Cardiac fibroblast (primary cell): ENCODE data around the gene SUCLG2.

Experiments used
- DNase-seq, 2 donors: peaks; one replicate each; pipeline versions ENCODE4 v3.0.0 to v3.0.0-alpha.2; 2010; ENCODE audit warnings: low read depth in 2 of 2
- H3K4me3 ChIP-seq, 2 donors: replicated peaks in 1 of 2; 1 replicate in 1 of 2; 2 replicates in 1 of 2; pipeline ENCODE4 v1.5.1; 2011; ENCODE audit warnings: low read depth in 2 of 2, low read length in 2 of 2, mild to moderate bottlenecking in 2 of 2, moderate library complexity in 1 of 2
- TF ChIP-seq, protein P1 (sequence below): IDR thresholded peaks from one replicate; pipeline ENCODE4 v1.5.1; 2011; ENCODE audit warnings: low read depth, mild to moderate bottlenecking, low read length, inconsistent platforms

SUCLG2 gene

GRCh38 chr3:67637255-67637900 is 17.0 kb downstream of the SUCLG2 start:
- DNase-seq: no peak
- no peak overlapping the region for H3K4me3 ChIP-seq
- TF ChIP-seq, protein P1, sequence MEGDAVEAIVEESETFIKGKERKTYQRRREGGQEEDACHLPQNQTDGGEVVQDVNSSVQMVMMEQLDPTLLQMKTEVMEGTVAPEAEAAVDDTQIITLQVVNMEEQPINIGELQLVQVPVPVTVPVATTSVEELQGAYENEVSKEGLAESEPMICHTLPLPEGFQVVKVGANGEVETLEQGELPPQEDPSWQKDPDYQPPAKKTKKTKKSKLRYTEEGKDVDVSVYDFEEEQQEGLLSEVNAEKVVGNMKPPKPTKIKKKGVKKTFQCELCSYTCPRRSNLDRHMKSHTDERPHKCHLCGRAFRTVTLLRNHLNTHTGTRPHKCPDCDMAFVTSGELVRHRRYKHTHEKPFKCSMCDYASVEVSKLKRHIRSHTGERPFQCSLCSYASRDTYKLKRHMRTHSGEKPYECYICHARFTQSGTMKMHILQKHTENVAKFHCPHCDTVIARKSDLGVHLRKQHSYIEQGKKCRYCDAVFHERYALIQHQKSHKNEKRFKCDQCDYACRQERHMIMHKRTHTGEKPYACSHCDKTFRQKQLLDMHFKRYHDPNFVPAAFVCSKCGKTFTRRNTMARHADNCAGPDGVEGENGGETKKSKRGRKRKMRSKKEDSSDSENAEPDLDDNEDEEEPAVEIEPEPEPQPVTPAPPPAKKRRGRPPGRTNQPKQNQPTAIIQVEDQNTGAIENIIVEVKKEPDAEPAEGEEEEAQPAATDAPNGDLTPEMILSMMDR: no peak

DNA sequence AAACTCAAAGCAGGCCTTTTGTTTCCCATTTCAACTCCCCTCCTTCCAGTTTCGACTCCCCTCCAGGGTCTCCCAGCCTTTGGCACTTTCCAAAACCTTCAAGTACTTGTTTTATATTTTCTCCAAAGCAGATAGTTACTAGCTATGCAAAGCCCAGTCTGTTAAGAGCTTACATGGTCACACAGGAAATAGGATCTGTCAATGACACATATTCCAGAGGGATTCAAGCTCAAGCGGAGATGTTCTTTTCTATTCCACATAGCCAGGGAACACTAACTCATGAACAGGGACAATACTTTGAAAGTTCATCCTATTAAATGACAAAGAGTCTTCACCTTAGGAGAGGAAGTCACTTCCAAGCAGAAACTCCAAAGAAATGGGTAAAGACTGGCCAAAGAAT is 18.6 kb downstream of the SUCLG2 start:
- H3K4me3 ChIP-seq: peak overlapping the region in 1 of 2 donors; percentile 2
- DNase-seq: peak; percentile 15 to 57
- TF ChIP-seq, protein P1: no peak

- peak; percentile 45 to 93 for DNase-seq
- H3K4me3 ChIP-seq: peak overlapping the region in 1 of 2 donors; percentile 2
- TF ChIP-seq, protein P1: no peak
These were observed 19.2 kb downstream of the SUCLG2 start for GRCh38 chr3:67635257-67635656.

GRCh38 chr3:67630666-67631362 is 23.6 kb downstream of the SUCLG2 start:
- DNase-seq: no peak
- no peak overlapping the region for H3K4me3 ChIP-seq
- TF ChIP-seq, protein P1: no peak

DNA sequence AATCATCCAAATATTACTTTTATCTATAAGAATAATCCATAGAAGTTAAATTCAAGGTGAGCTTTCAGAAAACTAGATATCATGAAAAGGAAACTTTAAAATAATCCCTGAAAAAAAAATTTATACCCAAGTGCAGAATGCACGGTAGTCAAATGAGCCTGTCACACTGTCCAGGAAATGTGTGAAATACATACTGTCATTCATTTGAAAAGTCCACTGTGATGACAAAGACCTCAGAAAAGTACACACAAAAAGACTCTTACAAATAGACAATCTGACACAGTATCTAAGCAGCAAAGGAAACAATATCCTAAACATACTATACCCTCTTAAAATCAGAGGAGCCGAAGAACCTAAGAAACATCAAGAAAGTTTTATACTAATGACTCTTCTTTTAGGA is 29.7 kb downstream of the SUCLG2 start:
- TF ChIP-seq, protein P1: no peak
- H3K4me3 ChIP-seq: no peak overlapping the region
- no peak for DNase-seq

DNA sequence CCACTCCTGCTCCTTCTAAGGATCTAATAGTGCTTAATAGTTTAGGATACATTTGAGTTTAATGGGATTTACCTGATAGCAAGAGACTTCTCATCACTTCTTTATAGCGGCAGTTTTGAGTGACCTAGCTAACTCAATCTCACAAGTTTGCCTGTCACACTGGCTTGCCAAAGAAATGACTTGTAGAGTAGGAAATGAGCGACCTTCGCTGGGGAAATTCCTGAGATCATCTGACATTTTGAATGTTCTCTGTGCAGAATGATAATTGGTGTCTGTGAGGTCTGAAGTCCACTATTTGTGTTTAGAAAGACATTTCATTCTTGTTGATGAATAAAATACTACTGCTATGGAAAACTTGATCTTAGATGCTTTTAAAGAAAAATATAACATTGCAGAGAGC is 30.3 kb downstream of the SUCLG2 start:
- no peak for DNase-seq
- TF ChIP-seq, protein P1: no peak
- H3K4me3 ChIP-seq: no peak overlapping the region
